ENCODE measurements around the gene USP50. TPM values are rescaled to one million over a fixed set of nuclear protein-coding genes. Genes with fewer than 3 reads are reported as not detected.

The USP50 gene
- polyA plus RNA-seq, 3 donors, result not detected

DNA sequence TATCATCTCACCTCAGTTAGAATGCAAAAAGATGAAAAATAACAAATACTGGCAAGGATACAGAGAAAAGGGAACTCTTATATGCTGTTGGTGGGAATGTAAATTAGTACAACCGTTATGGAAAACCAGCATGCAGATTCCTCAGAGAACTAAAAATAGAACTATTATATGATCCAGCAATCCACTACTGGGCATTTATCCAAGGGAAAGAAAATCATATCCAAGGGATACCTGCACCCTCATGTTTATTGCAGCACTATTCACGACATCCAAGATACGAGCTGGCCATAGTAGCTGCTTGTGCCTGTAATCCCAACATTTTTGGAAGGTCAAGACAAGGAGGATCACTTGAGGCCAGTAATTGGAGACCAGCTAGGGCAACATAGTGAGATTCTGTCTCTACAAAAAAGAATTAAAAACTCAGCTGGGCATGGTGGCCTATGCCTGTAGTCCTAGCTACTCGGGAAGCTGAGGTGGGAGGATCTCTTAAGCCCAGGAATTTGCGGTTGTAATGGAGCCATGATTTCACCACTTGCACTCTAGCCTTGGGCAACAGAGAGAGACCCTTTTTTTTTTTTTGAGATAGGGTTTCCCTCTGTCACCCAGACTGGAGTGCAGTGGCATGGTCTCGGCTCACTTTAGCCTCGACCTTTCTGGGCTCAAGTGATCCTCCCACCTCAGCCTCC, 26.6 kb downstream of the USP50 start:
- Mint-ChIP-seq H3K4me3 (no peak overlapping the region), H3K27me3 (ENCODE audit: low read depth in 3 of 3) (peaks cover 0 to 2% (median 2%) of the 10 kb centered on the region in 3 donors), H3K4me1 (no peaks in the 10 kb centered on the region), H3K27ac (peak overlapping the region in 1 of 7 donors; percentile 58), H3K36me3 (no peaks in the 10 kb centered on the region), H3K9me3 (peaks cover 4 to 16% (median 8%) of the 10 kb centered on the region in 7 donors)
- Histone ChIP-seq H3K27ac (ENCODE audit: low read depth in 1 of 2, low read length in 2 of 2) (no peak overlapping the region), H4K20me1 (ENCODE audit: insufficient read depth, low read length) (no peaks in the 10 kb centered on the region), H2AFZ (ENCODE audit: insufficient read depth, low read depth, low read length, poor library complexity, severe bottlenecking) (no peak overlapping the region), H3K4me2 (replicated peaks; ENCODE audit: extremely low read depth, low read length, poor library complexity, severe bottlenecking) (no peak overlapping the region), H3K79me2 (ENCODE audit: insufficient read depth, low read length) (no peaks in the 10 kb centered on the region), H3K4me1 (ENCODE audit: control insufficient read depth in 1 of 2, insufficient read depth in 2 of 2, low read length in 2 of 2) (no peaks in the 10 kb centered on the region), H3K27me3 (ENCODE audit: control insufficient read depth in 2 of 2, insufficient read depth in 2 of 2, low read length in 2 of 2) (no peaks in the 10 kb centered on the region), H3K4me3 (replicated peaks in 1 of 3; ENCODE audit: low read depth in 2 of 3, low read length in 3 of 3) (no peak overlapping the region), H3K36me3 (replicated peaks in 1 of 2; ENCODE audit: control insufficient read depth in 1 of 2, insufficient read depth in 2 of 2, low read length in 2 of 2) (no peaks in the 10 kb centered on the region), H3K9me3 (replicated peaks in 1 of 2; ENCODE audit: control insufficient read depth in 1 of 2, insufficient read depth in 1 of 2, low read length in 2 of 2) (no peaks in the 10 kb centered on the region), H3K9ac (ENCODE audit: insufficient read depth, low read length, poor library complexity, severe bottlenecking) (no peak overlapping the region)
- TF ChIP-seq, protein P1, sequence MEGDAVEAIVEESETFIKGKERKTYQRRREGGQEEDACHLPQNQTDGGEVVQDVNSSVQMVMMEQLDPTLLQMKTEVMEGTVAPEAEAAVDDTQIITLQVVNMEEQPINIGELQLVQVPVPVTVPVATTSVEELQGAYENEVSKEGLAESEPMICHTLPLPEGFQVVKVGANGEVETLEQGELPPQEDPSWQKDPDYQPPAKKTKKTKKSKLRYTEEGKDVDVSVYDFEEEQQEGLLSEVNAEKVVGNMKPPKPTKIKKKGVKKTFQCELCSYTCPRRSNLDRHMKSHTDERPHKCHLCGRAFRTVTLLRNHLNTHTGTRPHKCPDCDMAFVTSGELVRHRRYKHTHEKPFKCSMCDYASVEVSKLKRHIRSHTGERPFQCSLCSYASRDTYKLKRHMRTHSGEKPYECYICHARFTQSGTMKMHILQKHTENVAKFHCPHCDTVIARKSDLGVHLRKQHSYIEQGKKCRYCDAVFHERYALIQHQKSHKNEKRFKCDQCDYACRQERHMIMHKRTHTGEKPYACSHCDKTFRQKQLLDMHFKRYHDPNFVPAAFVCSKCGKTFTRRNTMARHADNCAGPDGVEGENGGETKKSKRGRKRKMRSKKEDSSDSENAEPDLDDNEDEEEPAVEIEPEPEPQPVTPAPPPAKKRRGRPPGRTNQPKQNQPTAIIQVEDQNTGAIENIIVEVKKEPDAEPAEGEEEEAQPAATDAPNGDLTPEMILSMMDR (IDR thresholded peaks at IDR 0.05), result no peak
- WGBS (ENCODE audit: insufficient coverage), result 95% methylated on average over 6 of the region's 7 CpGs
- DNase-seq, result no peak
- intact Hi-C loops (cut with micrococcal nuclease), result no loop called here

GRCh38 chr15:50513001-50513400, 33.5 kb downstream of the USP50 start:
- Mint-ChIP-seq H3K27me3 (ENCODE audit: low read depth in 3 of 3) (peaks cover 0 to 4% (median 3%) of the 10 kb centered on the region in 3 donors), H3K36me3 (peaks cover 4 to 7% of the 10 kb centered on the region in 2 donors), H3K4me1 (no peaks in the 10 kb centered on the region), H3K27ac (no peak overlapping the region), H3K4me3 (no peak overlapping the region), H3K9me3 (peaks cover 0 to 15% (median 5%) of the 10 kb centered on the region in 7 donors)
- no peaks in the 10 kb centered on the region for H4K20me1 ChIP-seq (ENCODE audit: insufficient read depth, low read length)
- no peaks in the 10 kb centered on the region for H3K36me3 ChIP-seq (replicated peaks in 1 of 2; ENCODE audit: control insufficient read depth in 1 of 2, insufficient read depth in 2 of 2, low read length in 2 of 2)
- H3K27ac ChIP-seq (ENCODE audit: low read depth in 1 of 2, low read length in 2 of 2), result no peak overlapping the region
- no peaks in the 10 kb centered on the region for H3K79me2 ChIP-seq (ENCODE audit: insufficient read depth, low read length)
- H3K4me2 ChIP-seq (replicated peaks; ENCODE audit: extremely low read depth, low read length, poor library complexity, severe bottlenecking), result no peak overlapping the region
- no peaks in the 10 kb centered on the region for H3K27me3 ChIP-seq (ENCODE audit: control insufficient read depth in 2 of 2, insufficient read depth in 2 of 2, low read length in 2 of 2)
- intact Hi-C loops (cut with micrococcal nuclease), result no loop called here
- H3K9ac ChIP-seq (ENCODE audit: insufficient read depth, low read length, poor library complexity, severe bottlenecking), result no peak overlapping the region
- no peak for DNase-seq
- H3K4me1 ChIP-seq (ENCODE audit: control insufficient read depth in 1 of 2, insufficient read depth in 2 of 2, low read length in 2 of 2), result no peaks in the 10 kb centered on the region
- no peak overlapping the region for H3K4me3 ChIP-seq (replicated peaks in 1 of 3; ENCODE audit: low read depth in 2 of 3, low read length in 3 of 3)
- TF ChIP-seq, protein P1 (IDR thresholded peaks at IDR 0.05), result no peak
- no peak overlapping the region for H2AFZ ChIP-seq (ENCODE audit: insufficient read depth, low read depth, low read length, poor library complexity, severe bottlenecking)
- H3K9me3 ChIP-seq (replicated peaks in 1 of 2; ENCODE audit: control insufficient read depth in 1 of 2, insufficient read depth in 1 of 2, low read length in 2 of 2), result no peaks in the 10 kb centered on the region

All from CD14-positive monocyte (primary cell).